ENCODE measurements around the gene FARP1. TPM values are rescaled to one million over a fixed set of nuclear protein-coding genes. Genes with fewer than 3 reads are reported as not detected.

Gene FARP1
- total and polyA plus RNA-seq, 2 of the 13 experiments (the other 11 are each of a cell fraction or from before 2014, with no cell fraction given): 70.6 to 126 TPM

DNA sequence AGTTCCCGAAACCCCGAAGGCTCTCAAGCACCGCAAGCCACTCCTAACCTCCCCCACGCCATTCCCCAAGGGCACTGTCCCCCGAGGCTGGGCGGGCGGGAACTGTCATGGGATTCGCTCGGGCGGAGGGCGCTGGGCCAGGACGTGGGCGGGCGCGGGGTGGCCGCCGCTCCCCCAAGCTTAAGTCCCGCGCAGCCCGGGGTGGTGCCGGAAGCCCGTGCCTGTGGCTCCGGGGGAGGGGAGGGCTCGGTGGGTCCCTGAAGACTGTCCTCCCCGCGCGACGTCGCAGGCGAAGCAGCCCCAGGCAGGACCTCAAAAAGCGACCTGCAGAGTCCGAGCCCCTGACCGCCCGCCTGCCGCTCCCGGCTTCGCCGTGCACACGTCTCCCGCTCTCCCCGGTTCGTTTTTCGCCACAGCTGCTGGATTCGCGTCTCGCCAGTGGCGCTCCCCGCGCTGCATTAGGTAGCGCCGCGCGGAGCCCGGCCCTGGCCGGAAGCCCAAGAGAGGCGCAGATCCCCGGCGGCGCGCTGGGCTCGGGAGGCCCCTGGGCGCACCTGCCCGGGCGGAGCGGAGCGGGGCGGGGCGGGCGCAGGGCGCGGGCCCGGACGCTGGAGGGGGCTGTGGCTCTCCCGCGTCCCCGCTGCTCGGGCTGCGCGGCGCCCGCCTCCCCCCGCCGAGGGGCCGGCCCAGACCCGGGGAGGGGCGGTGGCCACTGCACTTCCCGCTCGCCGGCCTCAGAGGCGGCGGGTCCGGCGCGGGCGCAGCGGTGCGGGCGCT, at the start of gene FARP1 (continued):
- TF ChIP-seq, protein P1, sequence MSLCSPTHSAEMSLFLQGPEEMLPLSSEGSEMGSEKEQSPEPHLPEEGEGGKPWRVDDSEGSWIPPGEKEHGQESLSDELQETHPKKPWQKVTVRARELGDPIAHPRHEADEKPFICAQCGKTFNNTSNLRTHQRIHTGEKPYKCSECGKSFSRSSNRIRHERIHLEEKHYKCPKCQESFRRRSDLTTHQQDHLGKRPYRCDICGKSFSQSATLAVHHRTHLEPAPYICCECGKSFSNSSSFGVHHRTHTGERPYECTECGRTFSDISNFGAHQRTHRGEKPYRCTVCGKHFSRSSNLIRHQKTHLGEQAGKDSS (CRISPR knock-in tag; IDR thresholded peaks at IDR 0.05; ENCODE audit: borderline replicate concordance, low read depth): peak; percentile 93
- TF ChIP-seq HOXA7 (CRISPR knock-in tag; IDR thresholded peaks at IDR 0.05) (no peak), ZNF121 (CRISPR knock-in tag; IDR thresholded peaks at IDR 0.05) (0 out of 2 replicates have a peak, but pooled peaks have one; percentile 47), ZNF224 (CRISPR knock-in tag; IDR thresholded peaks at IDR 0.05) (0 out of 2 replicates have a peak, but pooled peaks have one; percentile 15), ZFP36L1 (CRISPR knock-in tag; IDR thresholded peaks at IDR 0.05) (no peak), MYC (CRISPR knock-in tag; IDR thresholded peaks at IDR 0.05; ENCODE audit: borderline replicate concordance) (0 out of 2 replicates have a peak, but pooled peaks have one; percentile 19), ZNF781 (CRISPR knock-in tag; IDR thresholded peaks at IDR 0.05; ENCODE audit: borderline replicate concordance, not compliant biosample characterization) (no peak), ZNF598 (CRISPR knock-in tag; IDR thresholded peaks at IDR 0.05; ENCODE audit: borderline replicate concordance) (no peak), SUZ12 (IDR thresholded peaks at IDR 0.05; ENCODE audit: low read depth, low read length) (no peak), NR2F2 (IDR thresholded peaks at IDR 0.05; ENCODE audit: borderline replicate concordance, low read depth) (no peak), NR3C1 (CRISPR knock-in tag; IDR thresholded peaks at IDR 0.05) (no peak), BHLHE40 (IDR thresholded peaks at IDR 0.05; ENCODE audit: low read length) (peak; percentile 16; the same call in 1 of the 2 replicates), XRCC5 (optimal IDR thresholded peaks at IDR 0.05; ENCODE audit: low read length) (no peak)
- TF ChIP-seq, protein P2, sequence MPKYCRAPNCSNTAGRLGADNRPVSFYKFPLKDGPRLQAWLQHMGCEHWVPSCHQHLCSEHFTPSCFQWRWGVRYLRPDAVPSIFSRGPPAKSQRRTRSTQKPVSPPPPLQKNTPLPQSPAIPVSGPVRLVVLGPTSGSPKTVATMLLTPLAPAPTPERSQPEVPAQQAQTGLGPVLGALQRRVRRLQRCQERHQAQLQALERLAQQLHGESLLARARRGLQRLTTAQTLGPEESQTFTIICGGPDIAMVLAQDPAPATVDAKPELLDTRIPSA (CRISPR knock-in tag; IDR thresholded peaks at IDR 0.05; ENCODE audit: borderline replicate concordance): no peak
- TF ChIP-seq, protein P3, sequence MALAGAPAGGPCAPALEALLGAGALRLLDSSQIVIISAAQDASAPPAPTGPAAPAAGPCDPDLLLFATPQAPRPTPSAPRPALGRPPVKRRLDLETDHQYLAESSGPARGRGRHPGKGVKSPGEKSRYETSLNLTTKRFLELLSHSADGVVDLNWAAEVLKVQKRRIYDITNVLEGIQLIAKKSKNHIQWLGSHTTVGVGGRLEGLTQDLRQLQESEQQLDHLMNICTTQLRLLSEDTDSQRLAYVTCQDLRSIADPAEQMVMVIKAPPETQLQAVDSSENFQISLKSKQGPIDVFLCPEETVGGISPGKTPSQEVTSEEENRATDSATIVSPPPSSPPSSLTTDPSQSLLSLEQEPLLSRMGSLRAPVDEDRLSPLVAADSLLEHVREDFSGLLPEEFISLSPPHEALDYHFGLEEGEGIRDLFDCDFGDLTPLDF (CRISPR knock-in tag; IDR thresholded peaks at IDR 0.05): peak; percentile 54
- TF ChIP-seq, protein P4, sequence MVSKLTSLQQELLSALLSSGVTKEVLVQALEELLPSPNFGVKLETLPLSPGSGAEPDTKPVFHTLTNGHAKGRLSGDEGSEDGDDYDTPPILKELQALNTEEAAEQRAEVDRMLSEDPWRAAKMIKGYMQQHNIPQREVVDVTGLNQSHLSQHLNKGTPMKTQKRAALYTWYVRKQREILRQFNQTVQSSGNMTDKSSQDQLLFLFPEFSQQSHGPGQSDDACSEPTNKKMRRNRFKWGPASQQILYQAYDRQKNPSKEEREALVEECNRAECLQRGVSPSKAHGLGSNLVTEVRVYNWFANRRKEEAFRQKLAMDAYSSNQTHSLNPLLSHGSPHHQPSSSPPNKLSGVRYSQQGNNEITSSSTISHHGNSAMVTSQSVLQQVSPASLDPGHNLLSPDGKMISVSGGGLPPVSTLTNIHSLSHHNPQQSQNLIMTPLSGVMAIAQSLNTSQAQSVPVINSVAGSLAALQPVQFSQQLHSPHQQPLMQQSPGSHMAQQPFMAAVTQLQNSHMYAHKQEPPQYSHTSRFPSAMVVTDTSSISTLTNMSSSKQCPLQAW (CRISPR knock-in tag; IDR thresholded peaks at IDR 0.05): no peak; the same call in 1 of the 2 replicates
- TF ChIP-seq, protein P5, sequence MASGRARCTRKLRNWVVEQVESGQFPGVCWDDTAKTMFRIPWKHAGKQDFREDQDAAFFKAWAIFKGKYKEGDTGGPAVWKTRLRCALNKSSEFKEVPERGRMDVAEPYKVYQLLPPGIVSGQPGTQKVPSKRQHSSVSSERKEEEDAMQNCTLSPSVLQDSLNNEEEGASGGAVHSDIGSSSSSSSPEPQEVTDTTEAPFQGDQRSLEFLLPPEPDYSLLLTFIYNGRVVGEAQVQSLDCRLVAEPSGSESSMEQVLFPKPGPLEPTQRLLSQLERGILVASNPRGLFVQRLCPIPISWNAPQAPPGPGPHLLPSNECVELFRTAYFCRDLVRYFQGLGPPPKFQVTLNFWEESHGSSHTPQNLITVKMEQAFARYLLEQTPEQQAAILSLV (CRISPR knock-in tag; IDR thresholded peaks at IDR 0.05; ENCODE audit: borderline replicate concordance): no peak
- TF ChIP-seq, protein P6, sequence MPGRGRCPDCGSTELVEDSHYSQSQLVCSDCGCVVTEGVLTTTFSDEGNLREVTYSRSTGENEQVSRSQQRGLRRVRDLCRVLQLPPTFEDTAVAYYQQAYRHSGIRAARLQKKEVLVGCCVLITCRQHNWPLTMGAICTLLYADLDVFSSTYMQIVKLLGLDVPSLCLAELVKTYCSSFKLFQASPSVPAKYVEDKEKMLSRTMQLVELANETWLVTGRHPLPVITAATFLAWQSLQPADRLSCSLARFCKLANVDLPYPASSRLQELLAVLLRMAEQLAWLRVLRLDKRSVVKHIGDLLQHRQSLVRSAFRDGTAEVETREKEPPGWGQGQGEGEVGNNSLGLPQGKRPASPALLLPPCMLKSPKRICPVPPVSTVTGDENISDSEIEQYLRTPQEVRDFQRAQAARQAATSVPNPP (CRISPR knock-in tag; IDR thresholded peaks at IDR 0.05): 0 out of 2 replicates have a peak, but pooled peaks have one; percentile 27

Measured in HepG2 (cell line).